ENCODE data around the gene CPEB2.
A peak's percentile ranks its signal among the peaks of the same experiment; 100 is the strongest.

CPEB2 gene

GRCh38 chr4:15001869-15002658, at the start of gene CPEB2:
Gene CPEB2 (plus strand): TSS chr4:15002481. CDS start chr4:15002674, 193 bp downstream.
- peak; percentile 89 for DNase-seq (ENCODE audit: low read depth)
- in situ Hi-C loops (cut with HindIII; ENCODE audit: low sequenced_read_pairs), result loop anchor here (5.0 to 25.0 kb wide), 2 partner anchors 1095 to 1340 kb away; no protein-coding TSS in a partner anchor
- no peak for TF ChIP-seq CTCF (IDR thresholded peaks at IDR 0.05; ENCODE audit: low read depth, low read length, missing control alignments)
- H3K4me3 ChIP-seq (ENCODE audit: low read depth, low read length), result peak within 1 kb of the TSS; percentile 88

- DNase-seq (ENCODE audit: low read depth), result no peak
- in situ Hi-C loops (cut with HindIII; ENCODE audit: low sequenced_read_pairs), result no loop called here
- no peak overlapping the region for H3K4me3 ChIP-seq (ENCODE audit: low read depth, low read length)
- no peak for TF ChIP-seq CTCF (IDR thresholded peaks at IDR 0.05; ENCODE audit: low read depth, low read length, missing control alignments)
These were observed 43.8 kb upstream of the CPEB2 start for GRCh38 chr4:14958436-14958835.

GRCh38 chr4:14961292-14961691, 41.0 kb upstream of the CPEB2 start:
- no peak for TF ChIP-seq CTCF (IDR thresholded peaks at IDR 0.05; ENCODE audit: low read depth, low read length, missing control alignments)
- H3K4me3 ChIP-seq (ENCODE audit: low read depth, low read length), result no peak overlapping the region
- in situ Hi-C loops (cut with HindIII; ENCODE audit: low sequenced_read_pairs), result no loop called here
- DNase-seq (ENCODE audit: low read depth), result no peak

- in situ Hi-C loops (cut with HindIII; ENCODE audit: low sequenced_read_pairs), result no loop called here
- no peak overlapping the region for H3K4me3 ChIP-seq (ENCODE audit: low read depth, low read length)
- no peak for TF ChIP-seq CTCF (IDR thresholded peaks at IDR 0.05; ENCODE audit: low read depth, low read length, missing control alignments)
- DNase-seq (ENCODE audit: low read depth), result no peak
These were observed 37.2 kb upstream of the CPEB2 start for GRCh38 chr4:14965071-14965470.

GRCh38 chr4:14967982-14968381, 34.3 kb upstream of the CPEB2 start:
- in situ Hi-C loops (cut with HindIII; ENCODE audit: low sequenced_read_pairs), result no loop called here
- no peak for DNase-seq (ENCODE audit: low read depth)
- no peak overlapping the region for H3K4me3 ChIP-seq (ENCODE audit: low read depth, low read length)
- no peak for TF ChIP-seq CTCF (IDR thresholded peaks at IDR 0.05; ENCODE audit: low read depth, low read length, missing control alignments)

GRCh38 chr4:14977830-14978229, 24.5 kb upstream of the CPEB2 start:
- in situ Hi-C loops (cut with HindIII; ENCODE audit: low sequenced_read_pairs), result no loop called here
- H3K4me3 ChIP-seq (ENCODE audit: low read depth, low read length), result no peak overlapping the region
- TF ChIP-seq CTCF (IDR thresholded peaks at IDR 0.05; ENCODE audit: low read depth, low read length, missing control alignments), result no peak
- DNase-seq (ENCODE audit: low read depth), result no peak
